Limb (tissue), 2 donors: ENCODE measurements around the gene ELL.
"Not testable (repeated sequence)": the region's sequence is repeated elsewhere in the genome, so short reads cannot be mapped to it uniquely, and the experiment has no call there.

Experiments
- DNase-seq, 2 donors: peaks; one replicate each; pipeline ENCODE4 v3.0.0-alpha.2; 2016; ENCODE audit errors: extremely low spot score in 2 of 2

The ELL gene

DNA sequence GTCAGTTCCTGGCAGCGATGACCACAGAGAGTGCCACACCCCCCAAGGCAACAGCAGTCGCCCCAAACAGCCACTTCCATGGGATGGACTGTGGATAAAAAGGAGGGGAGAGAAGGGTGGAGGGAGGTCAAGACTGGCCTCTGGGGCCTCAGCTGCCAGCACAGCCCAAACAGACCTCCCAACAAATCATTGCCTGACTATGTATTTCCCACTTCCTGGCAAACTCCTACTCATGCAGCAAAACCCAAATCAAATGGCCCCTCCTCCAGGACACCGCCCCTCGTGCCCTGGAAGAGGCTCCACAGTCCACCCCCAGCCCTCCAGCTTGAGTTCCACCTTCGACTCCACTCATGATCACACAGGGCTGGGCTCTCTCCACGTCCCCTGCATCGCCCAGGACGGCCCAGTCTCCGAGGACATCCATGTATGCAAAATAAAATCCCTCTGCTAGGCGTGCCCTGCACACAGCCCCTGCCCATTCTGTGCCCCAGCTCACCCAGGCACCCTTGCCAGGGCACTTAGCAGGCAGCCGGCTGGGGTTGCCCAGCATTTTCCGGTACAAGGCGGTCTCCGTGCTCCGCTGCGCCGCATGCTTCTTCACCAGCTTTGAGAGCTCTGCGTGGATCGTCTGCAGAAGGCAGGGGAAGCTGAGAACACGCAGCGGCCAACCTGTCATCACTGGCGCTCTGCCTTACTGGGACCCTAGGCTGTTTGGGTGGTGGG is 10.5 kb upstream of the ELL start:
- no peak for DNase-seq

DNA sequence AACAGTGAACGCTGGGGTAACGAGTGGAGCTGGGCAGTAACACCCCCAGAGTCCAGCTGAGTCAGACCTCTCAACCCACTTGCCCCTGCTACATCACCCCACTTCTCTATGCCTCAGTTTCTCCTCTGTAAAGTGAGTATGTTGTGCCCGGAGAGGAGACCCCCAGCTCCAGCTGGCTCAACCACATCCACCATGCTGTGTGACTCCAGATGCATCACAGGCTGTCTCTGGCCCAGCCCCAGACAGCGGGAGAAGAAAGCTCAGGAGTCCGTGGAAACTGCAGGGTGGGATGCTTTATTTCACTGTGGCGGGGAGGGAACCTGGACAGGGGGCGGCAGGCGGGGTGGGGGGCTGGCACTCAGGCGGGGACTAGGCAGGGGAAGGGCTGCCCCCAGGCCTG is 9.6 kb upstream of the ELL start:
- no peak for DNase-seq

DNA sequence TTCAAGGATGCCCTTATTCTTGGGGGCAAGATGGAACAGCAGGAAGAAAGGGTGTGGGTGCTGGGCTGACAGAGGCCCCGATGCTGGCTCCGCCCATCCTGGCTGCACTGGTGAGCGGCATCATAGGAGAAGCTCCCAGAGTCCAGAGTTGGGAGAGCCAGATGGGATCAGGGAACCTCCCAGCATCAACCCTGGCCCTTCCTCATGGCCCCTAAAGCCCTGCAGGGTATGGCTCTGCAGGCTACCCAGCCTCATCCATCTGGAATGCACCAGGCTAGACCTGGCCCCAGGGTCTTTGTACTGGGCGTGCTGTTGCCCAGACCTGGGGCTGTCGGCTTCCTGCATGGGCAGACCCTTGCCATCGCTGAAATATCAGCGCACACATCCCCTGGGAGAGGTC is 7.9 kb upstream of the ELL start:
- no peak for DNase-seq

DNA sequence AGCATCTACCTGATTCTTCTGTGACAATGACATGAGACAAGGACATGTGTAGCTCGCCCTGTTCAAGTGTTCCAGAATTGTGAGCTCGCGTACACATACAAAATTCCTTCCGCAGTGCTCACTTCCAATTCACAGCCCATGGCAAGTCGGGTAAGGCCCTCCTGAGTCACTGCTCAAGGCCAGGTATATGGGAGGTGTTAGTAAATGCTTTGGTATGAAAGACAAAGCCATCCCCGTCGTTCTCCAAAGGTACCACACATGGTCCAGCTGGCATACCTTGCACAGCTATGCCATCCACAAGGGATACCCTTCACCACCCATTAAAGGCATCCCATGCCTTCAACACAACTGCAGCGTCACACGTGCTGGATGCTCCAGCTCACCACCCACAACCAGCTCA is 4.4 kb upstream of the ELL start:
- DNase-seq = no peak

DNA sequence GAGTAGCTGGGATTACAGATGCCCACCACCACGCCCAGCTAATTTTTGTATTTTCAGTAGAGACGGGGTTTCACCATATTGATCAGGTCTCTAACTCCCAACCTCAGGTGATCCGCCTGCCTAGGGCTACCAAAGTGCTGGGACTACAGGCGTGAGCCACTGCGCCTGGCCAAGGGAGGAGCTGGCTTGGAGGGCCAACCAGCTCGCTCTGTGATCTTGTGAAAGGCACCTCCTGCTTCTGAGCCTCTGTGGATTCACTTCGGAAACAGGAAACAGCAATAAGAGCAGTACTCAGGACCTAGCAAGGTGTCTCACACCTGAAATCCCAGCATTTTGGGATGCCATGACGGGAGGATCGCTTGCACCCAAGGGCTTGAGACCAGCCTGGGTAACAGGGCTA is 2.0 kb upstream of the ELL start:
- DNase-seq = no peak

DNA sequence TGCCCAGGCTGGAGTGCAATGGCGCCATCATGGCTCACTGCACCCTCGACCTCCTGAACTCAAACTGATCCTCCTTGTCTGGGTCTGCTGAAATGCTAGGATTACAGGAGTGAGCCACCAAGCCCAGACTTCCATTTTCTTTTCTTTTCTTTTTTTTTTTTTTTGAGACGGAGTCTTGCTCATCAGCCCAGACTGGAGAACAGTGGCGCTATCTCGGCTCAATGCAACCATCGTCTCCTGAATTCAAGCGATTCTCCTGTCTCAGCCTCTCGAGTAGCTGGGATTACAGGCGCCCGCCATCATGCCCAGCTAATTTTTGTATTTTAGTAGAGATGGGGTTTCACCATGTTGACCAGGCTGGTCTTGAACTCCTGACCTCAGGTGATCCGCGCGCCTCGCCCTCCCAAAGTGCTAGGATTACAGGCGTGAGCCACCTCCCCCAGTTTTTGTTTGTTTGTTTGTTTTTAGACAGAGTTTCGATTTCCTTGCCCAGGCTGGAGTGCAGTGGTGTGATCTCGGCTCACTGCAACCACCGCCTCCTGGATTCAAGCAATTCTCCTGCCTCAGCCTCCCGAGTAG is 1.1 kb upstream of the ELL start:
- DNase-seq = not testable (repeated sequence)

DNA sequence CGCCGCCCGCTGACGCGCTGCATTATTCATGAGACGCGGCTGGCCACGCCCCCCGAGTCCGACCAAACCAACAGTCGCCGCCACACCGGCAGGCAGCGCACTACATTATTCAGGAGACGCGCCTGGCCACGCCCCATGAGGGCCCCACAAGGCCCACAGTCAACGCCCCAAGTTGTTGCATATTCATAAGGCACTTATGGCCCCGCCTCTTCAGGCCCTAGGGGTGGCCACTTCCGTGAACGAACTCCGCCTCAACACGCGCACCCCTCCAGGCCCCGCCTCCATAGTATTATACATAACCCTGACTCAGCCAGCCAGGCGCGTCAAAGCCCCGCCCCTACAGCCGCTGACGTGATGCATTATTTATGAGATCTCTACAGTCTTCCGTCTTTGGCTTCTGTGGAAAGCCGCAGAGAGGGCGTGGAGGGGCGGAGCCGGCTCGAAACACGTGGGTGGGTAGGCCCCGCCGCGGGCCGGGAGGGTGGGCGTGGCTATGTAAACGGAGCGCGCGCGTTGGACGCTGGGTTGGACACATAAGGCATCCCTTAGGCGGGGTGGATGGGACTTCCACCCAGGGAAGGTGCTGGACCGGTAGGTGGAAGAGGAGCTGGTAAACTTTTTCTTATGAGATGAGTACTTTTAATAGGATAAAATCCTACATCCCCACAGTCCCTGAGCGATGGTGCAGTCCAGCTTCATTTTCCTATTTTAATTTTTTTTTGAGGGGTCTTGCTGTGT is 423 bp upstream of the ELL start:
- peak; percentile 100 for DNase-seq

DNA sequence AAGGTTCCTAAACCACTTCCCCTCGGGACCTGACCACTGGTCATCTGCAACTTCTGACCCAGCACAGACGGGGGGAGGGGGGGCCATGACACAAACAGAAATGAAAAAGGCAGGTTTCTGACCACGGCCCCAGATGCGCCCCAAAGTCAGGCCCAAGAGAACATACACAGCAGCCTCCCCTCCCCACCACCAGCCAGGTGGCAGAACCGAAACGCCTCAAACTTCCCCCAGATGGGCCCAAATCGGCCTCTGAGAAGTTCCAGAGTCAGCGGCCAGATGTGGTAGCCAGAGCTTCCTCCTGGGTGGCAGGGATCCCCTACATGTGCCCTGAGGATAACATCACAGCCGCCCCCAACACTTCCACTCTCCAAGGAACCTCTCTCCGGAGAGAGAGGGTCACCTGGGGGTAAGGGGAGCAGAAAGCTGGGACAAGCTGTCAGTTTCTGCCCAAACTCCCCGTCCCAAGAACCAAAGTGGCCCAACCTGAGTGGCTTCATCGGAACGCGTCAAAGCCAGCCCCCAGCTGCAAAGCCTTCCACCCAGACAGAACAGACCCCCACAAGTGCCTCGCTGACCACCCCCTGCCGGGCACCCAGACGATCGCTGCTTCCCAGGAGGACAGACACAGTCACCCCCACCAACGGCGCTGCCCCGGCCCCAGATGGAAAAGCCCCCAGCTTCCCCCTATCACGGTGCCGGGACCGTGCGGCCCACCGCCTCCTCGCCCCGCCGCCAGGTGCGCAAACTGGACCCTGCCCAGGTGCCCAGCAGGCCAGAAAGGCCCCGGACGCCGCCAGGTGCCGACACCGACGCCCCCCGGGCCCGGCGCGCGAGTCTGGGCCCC is 800 bp downstream of the ELL start:
- DNase-seq = no peak

DNA sequence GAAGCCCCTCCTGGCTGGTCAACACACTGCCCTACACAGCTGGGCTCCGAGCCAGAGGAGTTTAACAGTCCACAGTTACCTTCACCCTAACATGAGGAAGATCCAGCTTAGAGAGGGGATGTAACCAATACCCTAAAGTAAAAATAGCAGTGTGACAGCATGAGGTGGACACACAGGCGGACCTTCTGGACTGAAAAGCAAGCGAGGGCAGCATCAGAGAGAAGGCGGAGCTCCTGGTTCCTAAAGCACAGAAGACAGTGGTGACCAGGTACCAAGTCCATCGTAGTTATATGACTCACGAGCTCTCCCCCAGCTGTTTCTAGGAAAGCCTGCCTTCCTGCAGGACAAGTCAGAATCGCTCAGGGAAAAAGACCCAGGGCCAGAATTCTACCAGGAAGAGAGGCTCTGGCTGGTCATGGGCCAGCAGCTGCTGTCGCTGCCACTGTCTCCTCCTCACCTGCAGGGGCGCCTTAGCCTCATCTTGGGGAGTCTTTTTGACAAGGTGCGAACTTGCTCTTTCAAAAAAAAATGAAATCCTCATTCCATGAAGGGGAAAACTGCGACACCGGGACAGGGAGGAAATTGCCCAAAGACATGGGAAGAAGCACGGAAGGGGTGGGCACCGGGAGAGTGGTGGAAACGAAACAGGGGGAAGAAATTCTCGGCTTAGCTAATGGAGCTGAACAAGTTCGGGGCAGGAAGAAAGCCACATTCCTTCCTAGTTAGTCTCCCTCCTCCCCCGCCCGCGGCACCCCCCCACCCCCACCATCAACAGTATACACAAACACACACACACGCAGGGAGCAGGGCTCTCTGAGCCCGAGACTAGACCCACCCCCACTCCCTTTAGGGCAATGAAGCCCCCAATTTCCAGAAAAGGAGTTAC is 1.7 kb downstream of the ELL start:
- DNase-seq = peak in 1 of 2 donors; percentile 70

DNA sequence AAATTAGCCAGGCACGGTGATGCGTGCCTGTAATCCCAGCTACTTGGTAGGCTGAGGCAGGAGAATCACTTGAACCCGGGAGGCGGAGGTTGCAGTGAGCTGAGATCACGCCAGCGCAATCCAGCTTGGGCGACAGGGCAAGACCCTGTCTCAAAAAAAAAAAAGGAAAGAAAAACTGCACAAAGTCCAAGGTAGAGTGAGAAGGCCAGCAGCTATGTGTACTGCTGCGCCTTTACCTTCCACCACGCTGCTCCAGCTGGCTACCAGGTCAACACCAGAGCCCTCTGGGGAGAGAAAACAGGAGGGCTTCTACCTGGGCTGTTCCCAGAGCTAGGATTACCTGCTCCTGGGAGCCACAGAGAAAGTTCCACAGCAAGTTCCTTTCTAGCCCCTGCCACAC is 3.2 kb downstream of the ELL start:
- no peak for DNase-seq

DNA sequence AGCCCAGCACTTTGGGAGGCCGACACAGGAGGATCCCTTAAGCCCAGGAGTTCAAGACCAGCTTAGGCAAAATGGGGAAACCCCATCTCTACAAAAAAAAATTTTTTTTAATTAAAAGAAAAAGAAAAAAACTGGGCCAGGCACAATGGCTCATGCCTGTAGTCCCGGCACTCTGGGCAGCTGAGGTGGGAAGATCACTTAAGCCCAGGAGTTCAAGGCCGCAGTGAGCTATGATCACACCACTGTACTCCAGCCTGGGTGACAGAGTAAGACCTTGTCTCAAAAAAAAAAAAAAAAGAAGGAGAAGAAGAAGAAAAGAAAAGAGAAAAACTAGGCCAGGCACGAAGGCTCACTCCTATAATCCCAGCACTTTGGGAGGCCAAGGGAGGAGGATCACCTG is 4.3 kb downstream of the ELL start:
- no peak for DNase-seq

DNA sequence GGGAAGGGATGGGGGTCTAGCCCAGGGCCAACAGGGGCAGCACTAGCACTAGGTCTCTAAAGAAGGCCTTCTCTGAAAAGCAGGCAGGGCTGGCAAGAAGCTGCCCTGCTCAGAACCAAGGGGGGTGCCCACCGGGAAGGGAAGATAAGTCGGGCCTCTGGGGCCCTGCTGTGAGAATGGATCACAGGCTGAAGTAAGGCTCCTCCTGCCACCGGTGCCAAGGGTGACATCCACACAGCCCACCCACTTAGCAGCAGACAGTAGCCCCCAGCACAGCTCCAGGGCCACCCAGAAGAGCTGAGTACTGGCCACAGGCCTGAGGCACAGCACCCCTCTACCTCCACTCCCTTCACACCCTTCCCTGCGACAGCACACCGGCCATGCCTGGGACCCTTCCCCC is 5.9 kb downstream of the ELL start:
- DNase-seq = no peak

DNA sequence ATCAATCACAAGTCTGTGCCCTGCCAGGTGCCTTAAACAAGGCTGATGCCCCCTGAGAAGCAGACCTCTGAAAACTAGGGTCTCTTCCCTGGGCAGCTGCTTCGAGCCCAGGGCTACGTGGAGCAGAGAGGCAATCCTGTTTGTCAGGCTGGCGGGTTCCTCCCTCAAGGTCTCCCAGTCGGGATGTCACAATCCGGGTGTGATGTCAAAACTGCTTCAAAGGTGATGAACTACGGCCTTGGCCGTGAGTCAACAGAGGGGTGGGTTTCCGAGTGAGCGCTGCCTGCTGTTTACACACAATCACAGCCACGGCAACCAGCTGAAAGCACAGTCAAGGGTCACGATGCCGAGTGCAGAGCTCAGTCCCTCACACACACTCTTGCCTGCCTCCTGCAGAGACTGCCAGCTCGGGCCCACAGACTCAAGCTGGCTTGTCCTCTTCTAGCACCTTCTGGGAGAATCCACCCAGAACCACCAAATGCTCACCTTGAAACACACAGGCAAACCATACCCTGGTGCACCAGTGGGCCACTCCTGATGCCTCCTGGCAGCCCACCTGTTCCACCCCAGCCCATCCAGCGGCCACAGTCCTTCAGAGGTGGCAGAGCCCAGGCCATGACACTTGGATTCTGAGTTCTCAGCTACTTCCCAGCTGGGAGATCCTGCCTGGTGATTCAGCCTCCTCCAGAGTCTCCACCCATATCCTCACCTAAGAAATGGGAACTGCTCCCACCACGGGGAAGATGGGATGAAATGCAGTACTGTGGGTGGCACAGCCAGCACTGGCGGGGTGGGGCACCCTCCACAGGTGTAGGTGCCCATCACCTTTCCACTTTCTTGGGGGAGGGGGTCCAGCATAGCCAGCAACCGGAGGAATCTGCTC is 6.8 kb downstream of the ELL start:
- no peak for DNase-seq

DNA sequence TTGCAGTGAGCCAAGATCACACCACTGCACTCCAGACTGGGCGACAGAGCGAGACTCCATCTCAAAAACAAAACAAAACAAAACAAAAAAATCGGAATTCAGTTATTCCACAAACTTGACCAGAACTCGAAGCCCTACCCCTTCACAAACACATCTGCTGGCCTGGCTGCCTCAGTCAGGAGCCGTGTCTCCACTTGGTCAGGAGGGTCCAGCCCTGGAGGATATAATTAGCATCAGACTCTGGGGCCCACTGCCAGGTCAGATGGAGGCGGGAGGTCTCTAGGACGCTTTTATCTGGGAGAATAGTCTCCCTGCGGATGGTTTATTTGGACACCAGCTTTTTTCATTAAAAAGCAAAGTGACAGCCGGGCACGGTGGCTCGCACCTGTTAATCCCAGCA is 8.0 kb downstream of the ELL start:
- DNase-seq = no peak

DNA sequence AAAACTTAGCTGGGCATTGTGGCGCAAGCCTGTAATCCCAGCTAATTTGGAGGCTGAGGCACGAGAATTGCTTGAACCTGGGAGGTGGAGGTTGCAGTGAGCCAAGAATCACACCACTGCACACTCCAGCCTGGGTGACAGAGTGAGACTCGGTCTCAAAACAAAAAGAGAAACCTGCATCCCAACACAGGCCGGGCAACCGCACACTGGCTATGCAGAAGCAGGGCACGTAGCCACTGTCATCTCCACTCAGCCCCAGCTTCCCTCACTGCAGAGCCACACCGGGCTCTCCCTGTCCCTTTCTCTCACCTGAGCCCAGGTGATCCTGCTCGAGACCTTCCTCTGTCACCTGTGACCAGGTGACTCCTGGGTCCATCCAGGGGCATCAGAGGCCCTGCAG is 11.7 kb downstream of the ELL start:
- DNase-seq = no peak

DNA sequence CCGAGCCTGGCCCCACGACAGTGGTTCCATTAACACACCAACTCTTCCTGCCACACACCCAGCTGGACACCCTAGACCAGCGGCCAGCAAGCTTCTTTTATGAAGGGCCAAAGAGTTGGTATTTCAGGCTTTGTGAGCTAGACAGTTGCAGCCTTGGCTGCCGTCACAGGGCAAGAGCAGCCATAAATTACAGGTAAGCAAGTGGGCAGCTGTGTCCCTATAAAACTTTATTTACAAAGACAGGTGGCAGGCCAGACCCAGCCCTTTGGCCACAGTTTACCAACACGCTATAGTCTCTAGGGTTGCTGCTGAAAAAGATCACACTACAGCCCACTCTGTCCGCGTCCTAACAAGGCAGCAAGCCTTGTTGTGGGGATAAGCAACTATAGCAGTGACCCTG is 13.3 kb downstream of the ELL start:
- no peak for DNase-seq

DNA sequence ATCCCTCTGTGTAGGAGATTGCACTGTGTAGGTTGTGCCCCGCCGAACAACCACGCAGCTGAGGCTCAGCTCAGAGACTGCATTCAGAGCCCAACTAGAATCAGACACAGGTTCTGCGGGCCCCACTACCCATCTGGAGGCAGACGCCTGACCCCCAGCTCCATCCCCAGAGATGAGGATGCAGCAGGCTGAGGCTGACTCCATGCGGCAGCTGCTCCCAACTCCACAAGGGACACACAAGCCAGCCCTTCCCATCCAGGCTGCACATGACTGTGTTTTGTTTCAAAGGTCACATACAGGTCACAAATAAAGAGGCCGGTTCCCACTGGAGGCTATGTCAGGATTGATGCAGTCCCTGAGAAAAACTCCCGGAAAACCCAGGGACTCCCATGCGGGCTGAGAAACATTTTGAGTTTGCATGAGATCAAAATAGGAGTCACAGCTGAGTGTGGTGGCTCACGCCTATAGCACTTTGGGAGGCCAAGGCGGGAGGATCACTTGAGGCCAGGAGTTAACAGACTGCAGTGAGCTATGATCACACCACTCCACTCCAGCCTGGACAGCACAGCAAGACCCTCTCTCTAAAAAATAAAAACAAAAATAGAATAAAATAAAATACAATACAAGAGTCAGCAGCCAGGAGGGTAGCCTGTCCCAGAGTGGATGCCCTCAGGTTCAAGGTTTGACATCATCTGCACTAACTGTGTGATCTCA is 14.0 kb downstream of the ELL start:
- DNase-seq = no peak

DNA sequence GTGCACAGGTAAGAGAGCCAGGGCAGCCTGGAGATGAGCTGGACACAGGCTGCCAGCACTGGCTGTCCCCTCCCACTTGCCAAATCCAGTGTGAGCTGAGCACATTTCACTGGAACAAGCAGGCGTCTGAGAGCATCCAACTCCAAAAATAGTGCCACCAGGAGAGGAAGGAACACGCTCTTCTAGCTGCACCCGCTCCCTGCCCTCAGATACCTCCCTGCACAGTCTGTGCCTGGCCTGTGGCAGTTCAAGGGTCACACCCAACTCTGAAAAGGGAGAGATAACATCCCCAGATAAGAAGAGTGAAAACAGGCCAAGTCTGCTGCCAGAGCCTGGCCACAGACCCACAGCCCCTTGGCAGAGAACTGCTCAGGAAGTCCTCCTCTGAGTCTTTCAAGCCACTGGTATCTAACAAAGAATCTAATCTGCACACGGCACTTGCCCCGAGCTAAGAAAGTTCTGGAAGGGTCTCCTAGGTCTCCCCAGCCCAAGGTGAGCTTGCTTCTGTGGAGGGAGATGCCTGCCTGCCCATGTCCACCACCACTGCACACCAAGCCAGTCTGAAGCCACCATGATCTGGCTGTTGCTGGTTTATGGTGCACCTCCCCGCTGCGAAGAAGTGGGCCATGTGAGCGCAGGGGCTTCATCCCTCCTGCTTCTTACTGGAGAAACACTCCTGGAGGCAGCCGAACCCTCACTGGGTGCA is 14.7 kb downstream of the ELL start:
- no peak for DNase-seq
